ENCODE measurements around the gene BICDL2. TPM values are rescaled to one million over a fixed set of nuclear protein-coding genes. Genes with fewer than 3 reads are reported as not detected.
A peak's percentile ranks its signal among the peaks of the same experiment; 100 is the strongest.

The BICDL2 gene
- total and polyA plus RNA-seq, 2 donors from 2014 or later: 2.9 to 12.1 TPM

GRCh38 chr16:3027983-3028715 is 8.6 kb downstream of the BICDL2 start:
- Histone ChIP-seq H3K4me3 (ENCODE audit: low read length in 3 of 3) (no peak overlapping the region), H3K36me3 (ENCODE audit: control insufficient read depth in 2 of 3, insufficient read depth in 3 of 3, low read length in 3 of 3) (peaks cover 2 to 5% (median 3%) of the 10 kb centered on the region in 3 donors), H3K9me3 (ENCODE audit: control insufficient read depth in 2 of 3, insufficient read depth in 1 of 3, low read length in 3 of 3) (no peaks in the 10 kb centered on the region), H3K4me1 (ENCODE audit: control insufficient read depth in 2 of 3, insufficient read depth in 2 of 3, low read depth in 1 of 3, low read length in 3 of 3) (peaks cover 0 to 5% (median 3%) of the 10 kb centered on the region in 3 donors), H3K9ac (ENCODE audit: low read length in 3 of 3) (no peak overlapping the region), H3K27ac (ENCODE audit: low read depth in 2 of 2, low read length in 2 of 2) (no peak overlapping the region), H3K27me3 (ENCODE audit: control insufficient read depth, insufficient read depth, low read length) (peaks cover 17% of the 10 kb centered on the region)
- intact Hi-C loops (cut with DNase I): no loop called here
- DNase-seq: peak; percentile 93 to 96 (median 94)
- FAIRE-seq: no peak
- peak; percentile 81 for TF ChIP-seq CTCF (IDR thresholded peaks at IDR 0.05; ENCODE audit: borderline replicate concordance, extremely low read depth, insufficient read depth)

- Histone ChIP-seq H3K9ac (ENCODE audit: low read length in 3 of 3) (no peak overlapping the region), H3K9me3 (ENCODE audit: control insufficient read depth in 2 of 3, insufficient read depth in 1 of 3, low read length in 3 of 3) (no peaks in the 10 kb centered on the region), H3K4me3 (ENCODE audit: low read length in 3 of 3) (no peak overlapping the region), H3K4me1 (ENCODE audit: control insufficient read depth in 2 of 3, insufficient read depth in 2 of 3, low read depth in 1 of 3, low read length in 3 of 3) (peaks cover 0 to 12% (median 10%) of the 10 kb centered on the region in 3 donors), H3K27me3 (ENCODE audit: control insufficient read depth, insufficient read depth, low read length) (peaks cover 17% of the 10 kb centered on the region), H3K36me3 (ENCODE audit: control insufficient read depth in 2 of 3, insufficient read depth in 3 of 3, low read length in 3 of 3) (peaks cover 2 to 5% (median 3%) of the 10 kb centered on the region in 3 donors), H3K27ac (ENCODE audit: low read depth in 2 of 2, low read length in 2 of 2) (no peak overlapping the region)
- TF ChIP-seq CTCF (IDR thresholded peaks at IDR 0.05; ENCODE audit: borderline replicate concordance, extremely low read depth, insufficient read depth): no peak
- peak in 1 of 5 donors; percentile 74 for DNase-seq
- FAIRE-seq: no peak
- intact Hi-C loops (cut with DNase I): no loop called here
These were observed 9.3 kb downstream of the BICDL2 start for GRCh38 chr16:3027489-3027795.

- H3K9ac ChIP-seq (ENCODE audit: low read length in 3 of 3): no peak overlapping the region
- DNase-seq (peak in 1 of 5 donors; percentile 79), FAIRE-seq (no peak)
- H3K9me3 ChIP-seq (ENCODE audit: control insufficient read depth in 2 of 3, insufficient read depth in 1 of 3, low read length in 3 of 3): no peaks in the 10 kb centered on the region
- no peak overlapping the region for H3K4me3 ChIP-seq (ENCODE audit: low read length in 3 of 3)
- no peak overlapping the region for H3K27ac ChIP-seq (ENCODE audit: low read depth in 2 of 2, low read length in 2 of 2)
- peaks cover 2 to 5% (median 3%) of the 10 kb centered on the region in 3 donors for H3K36me3 ChIP-seq (ENCODE audit: control insufficient read depth in 2 of 3, insufficient read depth in 3 of 3, low read length in 3 of 3)
- TF ChIP-seq CTCF (IDR thresholded peaks at IDR 0.05; ENCODE audit: borderline replicate concordance, extremely low read depth, insufficient read depth): no peak
- intact Hi-C loops (cut with DNase I): no loop called here
- H3K27me3 ChIP-seq (ENCODE audit: control insufficient read depth, insufficient read depth, low read length): peaks cover 17% of the 10 kb centered on the region
- peaks cover 0 to 14% (median 13%) of the 10 kb centered on the region in 3 donors for H3K4me1 ChIP-seq (ENCODE audit: control insufficient read depth in 2 of 3, insufficient read depth in 2 of 3, low read depth in 1 of 3, low read length in 3 of 3)
These were observed 9.9 kb downstream of the BICDL2 start for GRCh38 chr16:3026609-3027488.

Measured in kidney (tissue), 14 donors.